ENCODE results near the gene ZC3H8.

DNA sequence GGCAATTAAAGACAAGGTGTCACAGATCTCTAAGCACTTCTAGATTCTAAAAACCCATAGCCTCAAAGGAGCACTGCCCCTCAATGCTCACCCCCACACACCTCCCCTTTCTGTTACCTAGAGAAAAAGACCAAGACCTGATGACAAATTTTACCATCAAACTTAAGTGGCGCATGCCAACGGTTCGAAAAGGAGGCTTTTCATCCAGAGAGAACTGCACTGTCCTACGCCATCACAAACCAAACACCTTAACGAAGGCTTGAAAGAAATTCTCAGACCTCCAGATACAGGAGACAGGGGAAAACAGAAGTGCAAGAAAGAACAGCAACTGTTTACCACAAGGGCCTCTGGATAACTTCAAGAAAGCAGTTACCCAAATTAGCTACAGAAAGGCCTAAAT lies 18.5 kb upstream of the ZC3H8 start:
- TF ChIP-seq, protein P1, sequence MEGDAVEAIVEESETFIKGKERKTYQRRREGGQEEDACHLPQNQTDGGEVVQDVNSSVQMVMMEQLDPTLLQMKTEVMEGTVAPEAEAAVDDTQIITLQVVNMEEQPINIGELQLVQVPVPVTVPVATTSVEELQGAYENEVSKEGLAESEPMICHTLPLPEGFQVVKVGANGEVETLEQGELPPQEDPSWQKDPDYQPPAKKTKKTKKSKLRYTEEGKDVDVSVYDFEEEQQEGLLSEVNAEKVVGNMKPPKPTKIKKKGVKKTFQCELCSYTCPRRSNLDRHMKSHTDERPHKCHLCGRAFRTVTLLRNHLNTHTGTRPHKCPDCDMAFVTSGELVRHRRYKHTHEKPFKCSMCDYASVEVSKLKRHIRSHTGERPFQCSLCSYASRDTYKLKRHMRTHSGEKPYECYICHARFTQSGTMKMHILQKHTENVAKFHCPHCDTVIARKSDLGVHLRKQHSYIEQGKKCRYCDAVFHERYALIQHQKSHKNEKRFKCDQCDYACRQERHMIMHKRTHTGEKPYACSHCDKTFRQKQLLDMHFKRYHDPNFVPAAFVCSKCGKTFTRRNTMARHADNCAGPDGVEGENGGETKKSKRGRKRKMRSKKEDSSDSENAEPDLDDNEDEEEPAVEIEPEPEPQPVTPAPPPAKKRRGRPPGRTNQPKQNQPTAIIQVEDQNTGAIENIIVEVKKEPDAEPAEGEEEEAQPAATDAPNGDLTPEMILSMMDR (IDR thresholded peaks at IDR 0.05; ENCODE audit: low read length): no peak
- TF ChIP-seq EZH2 (IDR thresholded peaks at IDR 0.05; ENCODE audit: borderline replicate concordance, low read length): no peak
